WTC11 (cell line): ENCODE data around the gene VDR. TPM values are rescaled to one million over a fixed set of nuclear protein-coding genes. Genes with fewer than 3 reads are reported as not detected.

Source experiments
- ATAC-seq: fragments of 200-7000 bp; cut with Tn5 transposase; 2 replicates; pipeline ENCODE4 v1.10.0; 2021; ENCODE audit warnings: mild to moderate bottlenecking, moderate library complexity
- CTCF ChIA-PET: fragments of 300-600 bp; sonication (Branson Sonifier 250); formaldehyde crosslinking; loops from one replicate; lab custom pipeline; 2021; ENCODE audit warnings: antibody characterized with exemption; lab: Charles Lee
- POLR2A ChIA-PET: fragments of 350-600 bp; sonication (Branson Sonifier 250); formaldehyde crosslinking; loops from one replicate; lab custom pipeline; 2021; ENCODE audit warnings: antibody characterized with exemption; lab: Charles Lee
- DNase-seq: peaks from one replicate; pipeline ENCODE4 v3.0.0; 2021; ENCODE audit warnings: low spot score
- H3K27ac Mint-ChIP-seq: 2 replicates; pipeline ENCODE4 v1.8.0; 2021; ENCODE audit warnings: mixed read lengths
- H3K27me3 Mint-ChIP-seq: 2 replicates; pipeline ENCODE4 v1.8.0; 2021; ENCODE audit warnings: low read depth, mild to moderate bottlenecking, moderate library complexity, mixed read lengths
- H3K36me3 Mint-ChIP-seq: 2 replicates; pipeline ENCODE4 v1.8.0; 2021; ENCODE audit warnings: mixed read lengths
- H3K4me1 Mint-ChIP-seq: 2 replicates; pipeline ENCODE4 v1.8.0; 2022; ENCODE audit warnings: mixed read lengths
- H3K4me3 Mint-ChIP-seq: 2 replicates; pipeline ENCODE4 v1.8.0; 2021; ENCODE audit warnings: mild to moderate bottlenecking, moderate library complexity, mixed read lengths
- H3K9me3 Mint-ChIP-seq: 2 replicates; pipeline ENCODE4 v1.8.0; 2021; ENCODE audit warnings: mixed read lengths
- ATF1 ChIP-seq: sonication (generic); formaldehyde crosslinking; IDR thresholded peaks from 2 replicates; pipeline ENCODE4 v1.8.1; 2023; ENCODE audit warnings: mild to moderate bottlenecking, moderate library complexity, missing genetic modification reagents
- ATF3 ChIP-seq: sonication (generic); formaldehyde crosslinking; conservative IDR thresholded peaks from 2 replicates; pipeline ENCODE4 v1.8.1; 2022; ENCODE audit warnings: mild to moderate bottlenecking, missing genetic modification reagents
- CDX4 ChIP-seq: fragments of 250-450 bp; sonication (Bioruptor Pico); IDR thresholded peaks from 2 replicates; pipeline ENCODE4 v1.9.0; 2021; ENCODE audit warnings: moderate library complexity, mild to moderate bottlenecking, inconsistent platforms, borderline replicate concordance
- GABPB1 ChIP-seq: sonication (generic); formaldehyde crosslinking; IDR thresholded peaks from 2 replicates; pipeline ENCODE4 v1.8.1; 2023; ENCODE audit warnings: mild to moderate bottlenecking, missing genetic modification reagents
- IRF2 ChIP-seq: sonication (generic); formaldehyde crosslinking; IDR thresholded peaks from 2 replicates; pipeline ENCODE4 v1.8.0; 2022; ENCODE audit warnings: low read depth, missing genetic modification reagents, borderline replicate concordance
- KAT7 ChIP-seq: sonication (generic); formaldehyde crosslinking; IDR thresholded peaks from 2 replicates; pipeline ENCODE4 v1.8.1; 2023; ENCODE audit warnings: missing genetic modification reagents, mild to moderate bottlenecking, borderline replicate concordance
- MXD4 ChIP-seq: fragments of 250-450 bp; sonication (Bioruptor Pico); IDR thresholded peaks from 2 replicates; pipeline ENCODE4 v1.8.0; 2021; ENCODE audit warnings: mild to moderate bottlenecking, moderate library complexity, borderline replicate concordance
- MYBL2 ChIP-seq: sonication (generic); formaldehyde crosslinking; IDR thresholded peaks from 2 replicates; pipeline ENCODE4 v1.8.1; 2023; ENCODE audit warnings: mild to moderate bottlenecking, moderate library complexity, missing genetic modification reagents
- RELA ChIP-seq: sonication (generic); formaldehyde crosslinking; IDR thresholded peaks from 2 replicates; pipeline ENCODE4 v1.8.1; 2022; ENCODE audit warnings: missing genetic modification reagents, mild to moderate bottlenecking, borderline replicate concordance
- RORB ChIP-seq: fragments of 250-450 bp; sonication (Bioruptor Pico); IDR thresholded peaks from 2 replicates; pipeline ENCODE4 v1.9.0; 2021; ENCODE audit warnings: mild to moderate bottlenecking
- SMAD4 ChIP-seq: sonication (generic); formaldehyde crosslinking; IDR thresholded peaks from 2 replicates; pipeline ENCODE4 v1.8.0; 2022; ENCODE audit warnings: mild to moderate bottlenecking, missing genetic modification reagents
- STAT6 ChIP-seq: sonication (generic); formaldehyde crosslinking; conservative IDR thresholded peaks from 2 replicates; pipeline ENCODE4 v1.8.1; 2023; ENCODE audit warnings: mild to moderate bottlenecking, low read depth, missing genetic modification reagents, moderate library complexity
- ZBTB43 ChIP-seq: sonication (generic); formaldehyde crosslinking; IDR thresholded peaks from 2 replicates; pipeline ENCODE4 v1.8.1; 2023; ENCODE audit warnings: mild to moderate bottlenecking, missing genetic modification reagents
- ZNF121 ChIP-seq: sonication (generic); formaldehyde crosslinking; IDR thresholded peaks from 2 replicates; pipeline ENCODE4 v1.8.0; 2023; ENCODE audit warnings: missing genetic modification reagents
- total RNA-seq: library from RNA; stranded (reverse); gene quantifications from 3 replicates; pipeline ENCODE4 v1.2.3, GENCODE V29; 2021
- TF ChIP-seq, protein P1 (sequence below): sonication (generic); formaldehyde crosslinking; IDR thresholded peaks from 2 replicates; pipeline ENCODE4 v1.8.1; 2023; ENCODE audit warnings: mild to moderate bottlenecking, missing genetic modification reagents, moderate library complexity
- TF ChIP-seq, protein P2 (sequence below): sonication (generic); formaldehyde crosslinking; IDR thresholded peaks from 2 replicates; pipeline ENCODE4 v1.8.1; 2022; ENCODE audit warnings: mild to moderate bottlenecking, missing genetic modification reagents, moderate library complexity, borderline replicate concordance
- TF ChIP-seq, protein P3 (sequence below): sonication (generic); formaldehyde crosslinking; IDR thresholded peaks from 2 replicates; pipeline ENCODE4 v1.8.0; 2022; ENCODE audit warnings: missing genetic modification reagents

The VDR gene
- total RNA-seq, 1 experiment from 2014 or later, result 1.3 TPM

DNA sequence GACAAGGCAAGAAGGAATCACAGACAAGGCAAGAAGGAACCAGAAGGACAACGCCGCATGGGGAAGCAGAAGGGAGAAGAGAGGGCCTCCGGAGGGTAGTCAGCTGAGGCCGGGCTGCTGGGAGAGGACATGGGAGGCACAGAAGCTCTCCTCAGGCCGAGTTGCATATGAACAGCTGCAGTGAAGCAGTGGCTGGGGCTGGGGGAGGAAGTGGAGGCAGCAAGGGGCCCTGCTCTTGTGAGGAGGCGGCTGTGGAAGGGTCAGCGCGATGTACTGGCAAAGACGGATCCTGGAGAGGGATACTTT lies 36.6 kb upstream of the VDR start:
- Mint-ChIP-seq H3K27me3 (peaks cover 28% of the 10 kb centered on the region), H3K36me3 (no peaks in the 10 kb centered on the region), H3K4me3 (no peak overlapping the region), H3K9me3 (no peaks in the 10 kb centered on the region), H3K4me1 (peaks cover 14% of the 10 kb centered on the region), H3K27ac (no peak overlapping the region)
- TF ChIP-seq IRF2, result no peak
- TF ChIP-seq MYBL2 (CRISPR knock-in tag), result no peak
- TF ChIP-seq ATF1 (CRISPR knock-in tag), result no peak
- TF ChIP-seq CDX4 (CRISPR knock-in tag), result no peak
- no peak for TF ChIP-seq KAT7
- TF ChIP-seq ZBTB43 (CRISPR knock-in tag), result no peak
- no peak for TF ChIP-seq SMAD4 (CRISPR knock-in tag)
- TF ChIP-seq ZNF121 (CRISPR knock-in tag), result no peak
- TF ChIP-seq MXD4 (CRISPR knock-in tag), result no peak
- ChIA-PET POLR2A (no interaction called here), CTCF (interaction anchor here (1.0 to 3.2 kb wide), 6 partner anchors 10 to 241 kb away, joined by 3 to 34 read pairs (median 8); partner anchors contain the start of genes COL2A1 and VDR)
- ATAC-seq (no peak), DNase-seq (no peak)

DNA sequence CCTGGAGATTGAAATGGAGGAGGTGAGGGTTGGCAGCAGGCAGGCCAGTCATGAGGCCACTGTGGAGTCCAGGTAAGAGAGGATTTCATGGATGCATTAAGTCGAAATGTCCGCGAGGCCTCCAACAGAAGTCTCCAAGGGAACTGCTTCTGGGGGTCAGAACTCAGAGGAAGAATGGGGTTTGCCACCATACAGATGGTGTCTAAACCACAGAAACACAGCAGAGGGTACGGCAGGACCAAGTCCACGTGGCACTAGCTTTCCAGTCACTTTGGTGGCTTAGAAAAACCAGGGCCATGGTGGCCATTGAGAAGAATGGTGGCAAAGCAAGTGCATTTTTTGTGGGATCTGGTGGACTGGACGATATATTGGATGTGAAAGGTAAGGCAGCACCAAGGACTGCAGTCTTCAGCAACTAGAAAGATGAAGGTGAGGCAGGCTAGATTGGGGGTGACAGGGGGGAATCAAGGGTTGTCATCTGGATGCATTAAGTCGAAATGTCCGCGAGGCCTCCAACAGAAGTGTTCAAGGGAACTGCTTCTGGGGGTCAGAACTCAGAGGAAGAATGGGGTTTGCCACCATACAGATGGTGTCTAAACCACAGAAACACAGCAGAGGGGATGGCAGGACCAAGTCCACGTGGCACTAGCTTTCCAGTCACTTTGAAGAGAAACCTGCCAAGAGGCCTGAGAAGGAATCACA lies 36.1 kb upstream of the VDR start:
- DNase-seq, result no peak
- Mint-ChIP-seq H3K4me3 (no peak overlapping the region), H3K9me3 (no peaks in the 10 kb centered on the region), H3K27me3 (peaks cover 27% of the 10 kb centered on the region), H3K27ac (no peak overlapping the region), H3K36me3 (no peaks in the 10 kb centered on the region)
- ATAC-seq, result no peak
- CTCF ChIA-PET, result interaction anchor here (1.5 to 3.2 kb wide), 4 partner anchors 36 to 242 kb away, joined by 6 to 34 read pairs (median 11); partner anchors contain the start of gene VDR
- TF ChIP-seq ATF3 (CRISPR knock-in tag) (no peak), STAT6 (CRISPR knock-in tag) (no peak), RELA (CRISPR knock-in tag) (no peak)
- TF ChIP-seq, protein P1, sequence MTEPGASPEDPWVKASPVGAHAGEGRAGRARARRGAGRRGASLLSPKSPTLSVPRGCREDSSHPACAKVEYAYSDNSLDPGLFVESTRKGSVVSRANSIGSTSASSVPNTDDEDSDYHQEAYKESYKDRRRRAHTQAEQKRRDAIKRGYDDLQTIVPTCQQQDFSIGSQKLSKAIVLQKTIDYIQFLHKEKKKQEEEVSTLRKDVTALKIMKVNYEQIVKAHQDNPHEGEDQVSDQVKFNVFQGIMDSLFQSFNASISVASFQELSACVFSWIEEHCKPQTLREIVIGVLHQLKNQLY, result no peak
- TF ChIP-seq, all 79 proteins: peak for 0
- H3K4me1 Mint-ChIP-seq, result peaks cover 14% of the 10 kb centered on the region
- POLR2A ChIA-PET, result no interaction called here

DNA sequence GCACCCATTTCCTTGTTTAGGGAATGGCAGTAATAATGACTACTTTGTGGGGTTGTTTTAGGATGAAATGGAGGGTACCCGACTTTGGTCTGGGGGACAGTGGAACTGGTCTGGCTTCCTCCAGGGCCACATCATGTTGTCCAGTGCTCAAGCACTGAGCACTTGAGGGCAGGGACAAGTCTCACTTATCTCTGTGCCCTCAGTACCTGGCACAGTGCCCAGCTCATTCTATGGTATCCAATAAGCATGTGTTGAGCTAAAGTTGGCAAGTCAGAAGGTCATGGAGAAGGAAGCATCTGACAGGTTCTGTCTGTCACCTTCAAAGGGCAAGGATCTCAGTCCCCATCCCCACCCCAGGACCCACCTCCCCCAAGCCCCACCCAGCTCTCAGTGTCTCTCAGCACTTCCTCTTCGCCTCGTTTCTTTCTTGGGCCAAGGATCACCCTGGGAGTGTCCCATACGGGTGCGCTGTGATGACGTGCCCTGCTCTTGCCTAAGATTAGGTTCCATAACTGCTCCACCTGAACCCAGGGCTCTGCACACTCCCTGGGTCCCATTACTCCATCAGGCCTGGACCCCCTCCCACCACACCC lies 34.3 kb upstream of the VDR start:
- H3K4me3 Mint-ChIP-seq, result no peak overlapping the region
- no peak for ATAC-seq
- CTCF ChIA-PET, result interaction anchor here (1.0 to 2.1 kb wide), 3 partner anchors 7 to 34 kb away, joined by 3 to 13 read pairs (median 9); partner anchors contain the start of gene VDR
- no peaks in the 10 kb centered on the region for H3K36me3 Mint-ChIP-seq
- no peak overlapping the region for H3K27ac Mint-ChIP-seq
- H3K27me3 Mint-ChIP-seq, result peaks cover 27% of the 10 kb centered on the region
- no peaks in the 10 kb centered on the region for H3K9me3 Mint-ChIP-seq
- POLR2A ChIA-PET, result no interaction called here
- TF ChIP-seq, protein P2, sequence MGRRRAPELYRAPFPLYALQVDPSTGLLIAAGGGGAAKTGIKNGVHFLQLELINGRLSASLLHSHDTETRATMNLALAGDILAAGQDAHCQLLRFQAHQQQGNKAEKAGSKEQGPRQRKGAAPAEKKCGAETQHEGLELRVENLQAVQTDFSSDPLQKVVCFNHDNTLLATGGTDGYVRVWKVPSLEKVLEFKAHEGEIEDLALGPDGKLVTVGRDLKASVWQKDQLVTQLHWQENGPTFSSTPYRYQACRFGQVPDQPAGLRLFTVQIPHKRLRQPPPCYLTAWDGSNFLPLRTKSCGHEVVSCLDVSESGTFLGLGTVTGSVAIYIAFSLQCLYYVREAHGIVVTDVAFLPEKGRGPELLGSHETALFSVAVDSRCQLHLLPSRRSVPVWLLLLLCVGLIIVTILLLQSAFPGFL (CRISPR knock-in tag), result no peak
- TF ChIP-seq IRF2 (no peak), GABPB1 (CRISPR knock-in tag) (no peak), RORB (CRISPR knock-in tag) (no peak)
- TF ChIP-seq, protein P3, sequence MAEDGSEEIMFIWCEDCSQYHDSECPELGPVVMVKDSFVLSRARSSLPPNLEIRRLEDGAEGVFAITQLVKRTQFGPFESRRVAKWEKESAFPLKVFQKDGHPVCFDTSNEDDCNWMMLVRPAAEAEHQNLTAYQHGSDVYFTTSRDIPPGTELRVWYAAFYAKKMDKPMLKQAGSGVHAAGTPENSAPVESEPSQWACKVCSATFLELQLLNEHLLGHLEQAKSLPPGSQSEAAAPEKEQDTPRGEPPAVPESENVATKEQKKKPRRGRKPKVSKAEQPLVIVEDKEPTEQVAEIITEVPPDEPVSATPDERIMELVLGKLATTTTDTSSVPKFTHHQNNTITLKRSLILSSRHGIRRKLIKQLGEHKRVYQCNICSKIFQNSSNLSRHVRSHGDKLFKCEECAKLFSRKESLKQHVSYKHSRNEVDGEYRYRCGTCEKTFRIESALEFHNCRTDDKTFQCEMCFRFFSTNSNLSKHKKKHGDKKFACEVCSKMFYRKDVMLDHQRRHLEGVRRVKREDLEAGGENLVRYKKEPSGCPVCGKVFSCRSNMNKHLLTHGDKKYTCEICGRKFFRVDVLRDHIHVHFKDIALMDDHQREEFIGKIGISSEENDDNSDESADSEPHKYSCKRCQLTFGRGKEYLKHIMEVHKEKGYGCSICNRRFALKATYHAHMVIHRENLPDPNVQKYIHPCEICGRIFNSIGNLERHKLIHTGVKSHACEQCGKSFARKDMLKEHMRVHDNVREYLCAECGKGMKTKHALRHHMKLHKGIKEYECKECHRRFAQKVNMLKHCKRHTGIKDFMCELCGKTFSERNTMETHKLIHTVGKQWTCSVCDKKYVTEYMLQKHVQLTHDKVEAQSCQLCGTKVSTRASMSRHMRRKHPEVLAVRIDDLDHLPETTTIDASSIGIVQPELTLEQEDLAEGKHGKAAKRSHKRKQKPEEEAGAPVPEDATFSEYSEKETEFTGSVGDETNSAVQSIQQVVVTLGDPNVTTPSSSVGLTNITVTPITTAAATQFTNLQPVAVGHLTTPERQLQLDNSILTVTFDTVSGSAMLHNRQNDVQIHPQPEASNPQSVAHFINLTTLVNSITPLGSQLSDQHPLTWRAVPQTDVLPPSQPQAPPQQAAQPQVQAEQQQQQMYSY (CRISPR knock-in tag), result no peak
- TF ChIP-seq, all 79 proteins: peak for 0
- peaks cover 14% of the 10 kb centered on the region for H3K4me1 Mint-ChIP-seq
- no peak for DNase-seq
